ENCODE results near the gene DNASE1L1. TPM values are rescaled to one million over a fixed set of nuclear protein-coding genes. Genes with fewer than 3 reads are reported as not detected.
A peak's percentile ranks its signal among the peaks of the same experiment; 100 is the strongest.
"Not testable (repeated sequence)": the region's sequence is repeated elsewhere in the genome, so short reads cannot be mapped to it uniquely, and the experiment has no call there.

DNASE1L1 gene
- total RNA-seq, 1 experiment from 2014 or later: 29.8 TPM

GRCh38 chrX:154401045-154401799 lies 7.8 kb downstream of the DNASE1L1 start:
- Histone ChIP-seq H3K4me3 (ENCODE audit: low read length) (no peak overlapping the region), H3K4me2 (ENCODE audit: low read length) (0 out of 2 replicates have a peak overlapping the region, but pooled peaks have one; percentile 4), H3K9me2 (replicated peaks; ENCODE audit: low read length) (no peaks in the 10 kb centered on the region), H3F3A (ENCODE audit: low read length, unreplicated experiment) (peaks cover 22% of the 10 kb centered on the region), H3K36me3 (ENCODE audit: low read depth, low read length) (peaks cover 25% of the 10 kb centered on the region), H3K9ac (ENCODE audit: low read length) (no peak overlapping the region), H3K79me2 (ENCODE audit: low read length) (peaks cover 32% of the 10 kb centered on the region), H3K4me1 (ENCODE audit: insufficient read depth, low read length) (peaks cover 12% of the 10 kb centered on the region; the same call in 1 of the 2 replicates), H2AFZ (ENCODE audit: low read length) (no peak overlapping the region), H3K9me3 (ENCODE audit: low read length) (no peaks in the 10 kb centered on the region), H3K27me3 (ENCODE audit: low read length) (no peaks in the 10 kb centered on the region), H4K20me1 (ENCODE audit: low read length) (peaks cover 24% of the 10 kb centered on the region), H3K27ac (ENCODE audit: low read length) (no peak overlapping the region)
- CTCF ChIA-PET: no interaction called here
- ATAC-seq (peak; percentile 0; the same call in 1 of the 2 replicates), DNase-seq (peak; percentile 30)
- intact Hi-C loops (cut with micrococcal nuclease): no loop called here
- no peak for TF ChIP-seq CTCF (conservative IDR thresholded peaks at IDR 0.05; ENCODE audit: low read depth, low read length)
- TF ChIP-seq EZH2phosphoT487 (IDR thresholded peaks at IDR 0.05; ENCODE audit: borderline replicate concordance, low read length): no peak
- no peak for TF ChIP-seq EZH2 (IDR thresholded peaks at IDR 0.05; ENCODE audit: low read length, unreplicated experiment)
- BruUV-seq (replicated peaks): no TSS peak
- POLR2A ChIA-PET (ENCODE audit: unreplicated experiment): no interaction called here

- H3K27me3 ChIP-seq (ENCODE audit: low read length); DNase-seq; ATAC-seq; BruUV-seq (replicated peaks); H3K9me3 ChIP-seq (ENCODE audit: low read length); intact Hi-C loops (cut with micrococcal nuclease); CTCF ChIA-PET; H3K9ac ChIP-seq (ENCODE audit: low read length); H2AFZ ChIP-seq (ENCODE audit: low read length); H3K27ac ChIP-seq (ENCODE audit: low read length); POLR2A ChIA-PET (ENCODE audit: unreplicated experiment); H3K9me2 ChIP-seq (replicated peaks; ENCODE audit: low read length): not testable (repeated sequence)
- Histone ChIP-seq H4K20me1 (ENCODE audit: low read length) (peaks cover 24% of the 10 kb centered on the region), H3K79me2 (ENCODE audit: low read length) (peaks cover 32% of the 10 kb centered on the region), H3K36me3 (ENCODE audit: low read depth, low read length) (peaks cover 25% of the 10 kb centered on the region), H3K4me1 (ENCODE audit: insufficient read depth, low read length) (peaks cover 12% of the 10 kb centered on the region; the same call in 1 of the 2 replicates), H3F3A (ENCODE audit: low read length, unreplicated experiment) (peaks cover 22% of the 10 kb centered on the region), H3K4me2 (ENCODE audit: low read length) (peak overlapping the region; percentile 97), H3K4me3 (ENCODE audit: low read length) (peak overlapping the region; percentile 90)
Observed at GRCh38 chrX:154400369-154400817, 8.7 kb downstream of the DNASE1L1 start.

GRCh38 chrX:154399527-154400368 lies 9.3 kb downstream of the DNASE1L1 start:
- H3K9me3 ChIP-seq (ENCODE audit: low read length): no peaks in the 10 kb centered on the region
- peak overlapping the region; percentile 90 for H3K4me3 ChIP-seq (ENCODE audit: low read length)
- peaks cover 24% of the 10 kb centered on the region for H4K20me1 ChIP-seq (ENCODE audit: low read length)
- no TSS peak for BruUV-seq (replicated peaks)
- no peaks in the 10 kb centered on the region for H3K27me3 ChIP-seq (ENCODE audit: low read length)
- intact Hi-C loops (cut with micrococcal nuclease): loop anchor here (10.0 kb wide), 1 partner anchor 55 kb away; the partner anchor contains the start of gene PLXNA3
- peak overlapping the region; percentile 99 for H3K9ac ChIP-seq (ENCODE audit: low read length)
- no peaks in the 10 kb centered on the region for H3K9me2 ChIP-seq (replicated peaks; ENCODE audit: low read length)
- DNase-seq (no peak), ATAC-seq (no peak)
- H3K27ac ChIP-seq (ENCODE audit: low read length): peak overlapping the region; percentile 98
- ChIA-PET CTCF (no interaction called here), POLR2A (ENCODE audit: unreplicated experiment) (no interaction called here)
- H3K79me2 ChIP-seq (ENCODE audit: low read length): peaks cover 32% of the 10 kb centered on the region
- TF ChIP-seq EZH2phosphoT487 (IDR thresholded peaks at IDR 0.05; ENCODE audit: borderline replicate concordance, low read length): no peak
- TF ChIP-seq CTCF (conservative IDR thresholded peaks at IDR 0.05; ENCODE audit: low read depth, low read length): no peak
- TF ChIP-seq EZH2 (IDR thresholded peaks at IDR 0.05; ENCODE audit: low read length, unreplicated experiment): no peak
- peaks cover 25% of the 10 kb centered on the region for H3K36me3 ChIP-seq (ENCODE audit: low read depth, low read length)
- peaks cover 12% of the 10 kb centered on the region; the same call in 1 of the 2 replicates for H3K4me1 ChIP-seq (ENCODE audit: insufficient read depth, low read length)
- no peak overlapping the region for H2AFZ ChIP-seq (ENCODE audit: low read length)
- H3K4me2 ChIP-seq (ENCODE audit: low read length): peak overlapping the region; percentile 97
- peaks cover 22% of the 10 kb centered on the region for H3F3A ChIP-seq (ENCODE audit: low read length, unreplicated experiment)
